ENCODE measurements around the gene SSR2. TPM values are rescaled to one million over a fixed set of nuclear protein-coding genes. Genes with fewer than 3 reads are reported as not detected.

The SSR2 gene
- 775 and 892 TPM in 2 replicates for total RNA-seq

GRCh38 chr1:156020293-156021092, at the start of gene SSR2:
Gene SSR2 (minus strand): TSS chr1:156020951. CDS start chr1:156020167, 784 bp downstream.

GRCh38 chr1:156060937-156061636, 40.3 kb upstream of the SSR2 start, which contains the start of gene RAB25:
Gene RAB25 (plus strand): TSS chr1:156061160. CDS start chr1:156061401, 241 bp downstream.

GRCh38 chr1:156054500-156055280, 33.9 kb upstream of the SSR2 start, which contains the start of gene LAMTOR2:
Gene LAMTOR2 (plus strand): TSS chr1:156054782. CDS start chr1:156054890, 108 bp downstream.

GRCh38 chr1:156053768-156054499, 33.2 kb upstream of the SSR2 start, which contains the start of gene UBQLN4:
Gene UBQLN4 (minus strand): TSS chr1:156053798. CDS start chr1:156053701, 97 bp downstream.

GRCh38 chr1:155978325-155978972, 42.3 kb downstream of the SSR2 start, which contains the start of gene ARHGEF2:
Gene ARHGEF2 (minus strand): TSS chr1:155978547. CDS start chr1:155978427, 120 bp downstream.

Other genes with a start within 250 kb of the SSR2 start
- 25.1 and 31.3 TPM in 2 replicates for gene GON4L, start 163.7 kb downstream of the SSR2 start, total RNA-seq
- 46.0 and 59.5 TPM in 2 replicates for gene SYT11, start 161.4 kb downstream of the SSR2 start, total RNA-seq
- gene RIT1, start 109.6 kb downstream of the SSR2 start, total RNA-seq = 39.5 and 55.5 TPM in 2 replicates
- gene KHDC4, start 86.5 kb downstream of the SSR2 start, total RNA-seq = 24.3 and 26.5 TPM in 2 replicates
- under 0.01 TPM in 1 of 2 replicates, not detected in the other for gene RXFP4, start 79.3 kb downstream of the SSR2 start, total RNA-seq
- 111 and 135 TPM in 2 replicates for gene ARHGEF2, start 42.4 kb downstream of the SSR2 start, total RNA-seq
- 11.0 and 13.0 TPM in 2 replicates for gene UBQLN4, start 32.8 kb upstream of the SSR2 start, total RNA-seq
- gene LAMTOR2, start 33.8 kb upstream of the SSR2 start, total RNA-seq = 55.5 and 78.2 TPM in 2 replicates
- gene RAB25, start 40.2 kb upstream of the SSR2 start, total RNA-seq = not detected in 2 replicates
- gene MEX3A, start 61.5 kb upstream of the SSR2 start, total RNA-seq = 1.1 and 1.2 TPM in 2 replicates
- gene LMNA, start 93.8 kb upstream of the SSR2 start, total RNA-seq = 515 and 1,414 TPM in 2 replicates
- 0.19 and 1.7 TPM in 2 replicates for gene SEMA4A, start 132.6 kb upstream of the SSR2 start, total RNA-seq
- gene SLC25A44, start 173.2 kb upstream of the SSR2 start, total RNA-seq = 4.8 and 10.5 TPM in 2 replicates
- gene PMF1, start 192.1 kb upstream of the SSR2 start, total RNA-seq = 17.8 and 35.7 TPM in 2 replicates
- gene BGLAP, start 221.2 kb upstream of the SSR2 start, total RNA-seq = under 0.01 and 0.85 TPM in 2 replicates
- gene PAQR6, start 227.1 kb upstream of the SSR2 start, total RNA-seq = 0.19 and 0.28 TPM in 2 replicates

All from regular cardiac myocyte (primary cell).